Measurements from ENCODE around the gene P2RX2.

P2RX2 gene

GRCh38 chr12:132665794-132666193 lies 47.2 kb downstream of the P2RX2 start:
- Mint-ChIP-seq H3K4me3 (no peak overlapping the region), H3K9me3 (no peaks in the 10 kb centered on the region), H3K36me3 (peaks cover 100% of the 10 kb centered on the region), H3K27ac (peak overlapping the region; percentile 67), H3K4me1 (peaks cover 15% of the 10 kb centered on the region)
- DNase-seq (ENCODE audit: low spot score in 2 of 2) (no peak), ATAC-seq (no peak)

GRCh38 chr12:132668191-132669088 lies 49.9 kb downstream of the P2RX2 start:
- no peak overlapping the region for H3K4me3 Mint-ChIP-seq
- H3K36me3 Mint-ChIP-seq = peaks cover 100% of the 10 kb centered on the region
- ATAC-seq (no peak), DNase-seq (ENCODE audit: low spot score in 2 of 2) (no peak)
- no peaks in the 10 kb centered on the region for H3K9me3 Mint-ChIP-seq
- no peak overlapping the region for H3K27ac Mint-ChIP-seq
- peaks cover 11% of the 10 kb centered on the region for H3K4me1 Mint-ChIP-seq

- Mint-ChIP-seq H3K27ac (no peak overlapping the region), H3K4me3 (no peak overlapping the region), H3K4me1 (peaks cover 11% of the 10 kb centered on the region), H3K36me3 (peaks cover 100% of the 10 kb centered on the region), H3K9me3 (no peaks in the 10 kb centered on the region)
- DNase-seq (ENCODE audit: low spot score in 2 of 2) (no peak), ATAC-seq (no peak)
Measured at GRCh38 chr12:132669166-132669879, 50.7 kb downstream of the P2RX2 start.

Data from stimulated activated effector memory CD8-positive, alpha-beta T cell treated with anti-CD3 and anti-CD28 coated beads, Interleukin-12 subunit alpha, Interleukin-12 subunit beta, amount 100 ng/mL, for 72 hours (primary cell).